ENCODE data around the gene PKP3. TPM values are rescaled to one million over a fixed set of nuclear protein-coding genes. Genes with fewer than 3 reads are reported as not detected.
"Not testable (repeated sequence)": the region's sequence is repeated elsewhere in the genome, so short reads cannot be mapped to it uniquely, and the experiment has no call there.

The PKP3 gene
- polyA plus RNA-seq, 1 donor: 71.6 TPM

GRCh38 chr11:389369-389768, 4.6 kb upstream of the PKP3 start:
- H3K4me3 ChIP-seq (ENCODE audit: low read length); DNase-seq; H3K27ac ChIP-seq (ENCODE audit: low read length); H3K27me3 ChIP-seq (ENCODE audit: control insufficient read depth, insufficient read depth, low read length); H3K36me3 ChIP-seq (ENCODE audit: control insufficient read depth, insufficient read depth, low read length): not testable (repeated sequence)
- WGBS (ENCODE audit: insufficient coverage, low lambda C conversion rate): no CpG with 5 or more reads among the region's 17 CpGs
- peaks cover 12% of the 10 kb centered on the region for H3K9me3 ChIP-seq (ENCODE audit: control insufficient read depth, low read depth, low read length)
- peaks cover 16% of the 10 kb centered on the region for H3K4me1 ChIP-seq (ENCODE audit: control insufficient read depth, insufficient read depth, low read length)

- no peak overlapping the region for H3K27ac ChIP-seq (ENCODE audit: low read length)
- no peak for DNase-seq
- no peaks in the 10 kb centered on the region for H3K27me3 ChIP-seq (ENCODE audit: control insufficient read depth, insufficient read depth, low read length)
- H3K4me1 ChIP-seq (ENCODE audit: control insufficient read depth, insufficient read depth, low read length): peaks cover 18% of the 10 kb centered on the region
- H3K9me3 ChIP-seq (ENCODE audit: control insufficient read depth, low read depth, low read length): peaks cover 12% of the 10 kb centered on the region
- no peak overlapping the region for H3K4me3 ChIP-seq (ENCODE audit: low read length)
- no peaks in the 10 kb centered on the region for H3K36me3 ChIP-seq (ENCODE audit: control insufficient read depth, insufficient read depth, low read length)
- WGBS (ENCODE audit: insufficient coverage, low lambda C conversion rate): no CpG with 5 or more reads among the region's 11 CpGs
Observed at GRCh38 chr11:390175-390574, 3.8 kb upstream of the PKP3 start.

- H3K4me1 ChIP-seq (ENCODE audit: control insufficient read depth, insufficient read depth, low read length): peaks cover 27% of the 10 kb centered on the region
- H3K4me3 ChIP-seq (ENCODE audit: low read length): no peak overlapping the region
- H3K27ac ChIP-seq (ENCODE audit: low read length): no peak overlapping the region
- H3K36me3 ChIP-seq (ENCODE audit: control insufficient read depth, insufficient read depth, low read length): no peaks in the 10 kb centered on the region
- H3K9me3 ChIP-seq (ENCODE audit: control insufficient read depth, low read depth, low read length): peaks cover 3% of the 10 kb centered on the region
- no peaks in the 10 kb centered on the region for H3K27me3 ChIP-seq (ENCODE audit: control insufficient read depth, insufficient read depth, low read length)
- no peak for DNase-seq
- no CpG with 5 or more reads among the region's 38 CpGs for WGBS (ENCODE audit: insufficient coverage, low lambda C conversion rate)
Observed at GRCh38 chr11:391117-392017, 2.6 kb upstream of the PKP3 start.

- WGBS (ENCODE audit: insufficient coverage, low lambda C conversion rate): no CpG with 5 or more reads among the region's 36 CpGs
- no peak overlapping the region for H3K27ac ChIP-seq (ENCODE audit: low read length)
- DNase-seq: no peak
- H3K36me3 ChIP-seq (ENCODE audit: control insufficient read depth, insufficient read depth, low read length): peaks cover 5% of the 10 kb centered on the region
- H3K27me3 ChIP-seq (ENCODE audit: control insufficient read depth, insufficient read depth, low read length): no peaks in the 10 kb centered on the region
- peaks cover 7% of the 10 kb centered on the region for H3K9me3 ChIP-seq (ENCODE audit: control insufficient read depth, low read depth, low read length)
- peaks cover 27% of the 10 kb centered on the region for H3K4me1 ChIP-seq (ENCODE audit: control insufficient read depth, insufficient read depth, low read length)
- no peak overlapping the region for H3K4me3 ChIP-seq (ENCODE audit: low read length)
Observed at GRCh38 chr11:392102-392777, 1.8 kb upstream of the PKP3 start.

- WGBS (ENCODE audit: insufficient coverage, low lambda C conversion rate): no CpG with 5 or more reads among the region's 17 CpGs
- Histone ChIP-seq H3K36me3 (ENCODE audit: control insufficient read depth, insufficient read depth, low read length) (peaks cover 5% of the 10 kb centered on the region), H3K27ac (ENCODE audit: low read length) (peak overlapping the region; percentile 100), H3K4me3 (ENCODE audit: low read length) (peak overlapping the region; percentile 83), H3K4me1 (ENCODE audit: control insufficient read depth, insufficient read depth, low read length) (peaks cover 27% of the 10 kb centered on the region), H3K27me3 (ENCODE audit: control insufficient read depth, insufficient read depth, low read length) (no peaks in the 10 kb centered on the region), H3K9me3 (ENCODE audit: control insufficient read depth, low read depth, low read length) (peaks cover 10% of the 10 kb centered on the region)
- DNase-seq: peak; percentile 83 to 87
Observed at GRCh38 chr11:393219-394033, 583 bp upstream of the PKP3 start.

- WGBS (ENCODE audit: insufficient coverage, low lambda C conversion rate): no CpG with 5 or more reads among the region's 25 CpGs
- Histone ChIP-seq H3K36me3 (ENCODE audit: control insufficient read depth, insufficient read depth, low read length) (peaks cover 15% of the 10 kb centered on the region), H3K4me3 (ENCODE audit: low read length) (peak overlapping the region; percentile 83)
Observed at GRCh38 chr11:394858-395655, 1.0 kb downstream of the PKP3 start.

GRCh38 chr11:395866-396265, 1.9 kb downstream of the PKP3 start:
- peaks cover 22% of the 10 kb centered on the region for H3K4me1 ChIP-seq (ENCODE audit: control insufficient read depth, insufficient read depth, low read length)
- no CpG with 5 or more reads among the region's 11 CpGs for WGBS (ENCODE audit: insufficient coverage, low lambda C conversion rate)
- DNase-seq: no peak
- peaks cover 17% of the 10 kb centered on the region for H3K36me3 ChIP-seq (ENCODE audit: control insufficient read depth, insufficient read depth, low read length)
- peaks cover 19% of the 10 kb centered on the region for H3K9me3 ChIP-seq (ENCODE audit: control insufficient read depth, low read depth, low read length)
- H3K4me3 ChIP-seq (ENCODE audit: low read length): no peak overlapping the region
- peaks cover 4% of the 10 kb centered on the region for H3K27me3 ChIP-seq (ENCODE audit: control insufficient read depth, insufficient read depth, low read length)
- H3K27ac ChIP-seq (ENCODE audit: low read length): no peak overlapping the region

More at GRCh38 chr11:394858-395655, 1.0 kb downstream of the PKP3 start:
- peaks cover 4% of the 10 kb centered on the region for H3K27me3 ChIP-seq (ENCODE audit: control insufficient read depth, insufficient read depth, low read length)
- peaks cover 16% of the 10 kb centered on the region for H3K9me3 ChIP-seq (ENCODE audit: control insufficient read depth, low read depth, low read length)
- no peak for DNase-seq
- peak overlapping the region; percentile 100 for H3K27ac ChIP-seq (ENCODE audit: low read length)
- H3K4me1 ChIP-seq (ENCODE audit: control insufficient read depth, insufficient read depth, low read length): peaks cover 25% of the 10 kb centered on the region

GRCh38 chr11:396511-396947, 2.5 kb downstream of the PKP3 start:
- Histone ChIP-seq H3K9me3 (ENCODE audit: control insufficient read depth, low read depth, low read length) (peaks cover 19% of the 10 kb centered on the region), H3K4me1 (ENCODE audit: control insufficient read depth, insufficient read depth, low read length) (peaks cover 22% of the 10 kb centered on the region), H3K4me3 (ENCODE audit: low read length) (no peak overlapping the region), H3K27ac (ENCODE audit: low read length) (no peak overlapping the region), H3K36me3 (ENCODE audit: control insufficient read depth, insufficient read depth, low read length) (peaks cover 17% of the 10 kb centered on the region), H3K27me3 (ENCODE audit: control insufficient read depth, insufficient read depth, low read length) (peaks cover 4% of the 10 kb centered on the region)
- WGBS (ENCODE audit: insufficient coverage, low lambda C conversion rate): no CpG with 5 or more reads among the region's 23 CpGs
- no peak for DNase-seq

GRCh38 chr11:396948-397548, 3.0 kb downstream of the PKP3 start:
- DNase-seq: peak in 1 of 2 donors; percentile 31
- H3K9me3 ChIP-seq (ENCODE audit: control insufficient read depth, low read depth, low read length): peaks cover 19% of the 10 kb centered on the region
- H3K27me3 ChIP-seq (ENCODE audit: control insufficient read depth, insufficient read depth, low read length): peaks cover 4% of the 10 kb centered on the region
- H3K4me3 ChIP-seq (ENCODE audit: low read length): peak overlapping the region; percentile 13
- no CpG with 5 or more reads among the region's 43 CpGs for WGBS (ENCODE audit: insufficient coverage, low lambda C conversion rate)
- H3K36me3 ChIP-seq (ENCODE audit: control insufficient read depth, insufficient read depth, low read length): peaks cover 17% of the 10 kb centered on the region
- no peak overlapping the region for H3K27ac ChIP-seq (ENCODE audit: low read length)
- H3K4me1 ChIP-seq (ENCODE audit: control insufficient read depth, insufficient read depth, low read length): peaks cover 22% of the 10 kb centered on the region
